ENCODE measurements around the gene YTHDF2.
"Not testable (repeated sequence)": the region's sequence is repeated elsewhere in the genome, so short reads cannot be mapped to it uniquely, and the experiment has no call there.

The YTHDF2 gene

DNA sequence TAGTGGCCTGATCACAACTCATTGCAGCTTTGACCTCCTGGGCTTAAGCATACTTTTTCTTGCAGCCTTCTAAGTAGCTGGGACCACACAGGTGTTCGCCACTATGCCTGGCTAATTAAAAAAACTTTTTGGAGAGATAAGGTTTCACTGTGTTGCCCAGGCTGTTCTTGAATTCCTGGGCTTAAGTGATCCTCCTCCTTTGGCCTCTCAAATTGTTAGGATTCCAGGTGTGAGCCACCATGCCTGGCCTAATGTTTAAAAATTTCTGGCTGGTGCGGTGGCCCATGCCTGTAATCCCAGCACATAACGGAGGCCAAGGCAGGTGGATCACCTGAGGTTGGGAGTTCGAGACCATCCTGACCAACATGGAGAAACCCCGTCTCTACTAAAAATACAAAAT is 24.4 kb downstream of the YTHDF2 start:
- DNase-seq (ENCODE audit: low read depth): no peak
- TF ChIP-seq, protein P1, sequence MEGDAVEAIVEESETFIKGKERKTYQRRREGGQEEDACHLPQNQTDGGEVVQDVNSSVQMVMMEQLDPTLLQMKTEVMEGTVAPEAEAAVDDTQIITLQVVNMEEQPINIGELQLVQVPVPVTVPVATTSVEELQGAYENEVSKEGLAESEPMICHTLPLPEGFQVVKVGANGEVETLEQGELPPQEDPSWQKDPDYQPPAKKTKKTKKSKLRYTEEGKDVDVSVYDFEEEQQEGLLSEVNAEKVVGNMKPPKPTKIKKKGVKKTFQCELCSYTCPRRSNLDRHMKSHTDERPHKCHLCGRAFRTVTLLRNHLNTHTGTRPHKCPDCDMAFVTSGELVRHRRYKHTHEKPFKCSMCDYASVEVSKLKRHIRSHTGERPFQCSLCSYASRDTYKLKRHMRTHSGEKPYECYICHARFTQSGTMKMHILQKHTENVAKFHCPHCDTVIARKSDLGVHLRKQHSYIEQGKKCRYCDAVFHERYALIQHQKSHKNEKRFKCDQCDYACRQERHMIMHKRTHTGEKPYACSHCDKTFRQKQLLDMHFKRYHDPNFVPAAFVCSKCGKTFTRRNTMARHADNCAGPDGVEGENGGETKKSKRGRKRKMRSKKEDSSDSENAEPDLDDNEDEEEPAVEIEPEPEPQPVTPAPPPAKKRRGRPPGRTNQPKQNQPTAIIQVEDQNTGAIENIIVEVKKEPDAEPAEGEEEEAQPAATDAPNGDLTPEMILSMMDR (IDR thresholded peaks at IDR 0.05; ENCODE audit: low read depth, low read length, missing control alignments): no peak
- no peak overlapping the region for H3K4me3 ChIP-seq (ENCODE audit: low read depth, low read length)

DNA sequence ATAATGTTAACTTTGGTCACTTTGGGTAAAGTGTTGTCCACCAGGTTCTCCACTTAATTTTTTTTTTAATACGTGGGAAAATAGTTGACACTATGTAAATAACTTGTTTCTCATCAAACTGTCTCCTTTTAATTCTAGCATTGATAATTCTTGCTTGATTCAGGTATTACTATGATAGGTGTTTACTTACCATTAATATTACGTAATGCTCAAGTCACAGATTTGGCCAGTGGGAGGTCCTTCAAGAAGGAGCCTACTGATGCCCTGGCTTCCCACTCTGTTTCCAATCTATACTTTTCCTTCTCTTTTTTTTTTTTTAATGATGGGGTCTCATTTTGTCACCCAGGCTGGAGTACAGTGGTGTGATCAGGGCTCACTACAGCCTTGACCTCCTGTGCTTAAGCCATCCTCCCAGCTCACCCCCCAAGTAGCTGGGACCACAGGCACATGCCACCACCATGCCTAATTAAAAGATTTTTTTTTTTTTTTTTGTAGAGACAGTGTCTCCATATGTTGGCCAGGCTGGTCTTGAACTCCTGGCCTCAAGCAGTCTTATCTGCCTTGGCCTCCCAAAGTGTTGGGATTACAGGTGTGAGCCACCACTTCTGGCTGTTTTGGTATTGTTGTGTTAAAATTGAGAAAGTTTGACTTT is 29.9 kb downstream of the YTHDF2 start:
- H3K4me3 ChIP-seq (ENCODE audit: low read depth, low read length): no peak overlapping the region
- no peak for DNase-seq (ENCODE audit: low read depth)
- TF ChIP-seq, protein P1 (IDR thresholded peaks at IDR 0.05; ENCODE audit: low read depth, low read length, missing control alignments): no peak

DNA sequence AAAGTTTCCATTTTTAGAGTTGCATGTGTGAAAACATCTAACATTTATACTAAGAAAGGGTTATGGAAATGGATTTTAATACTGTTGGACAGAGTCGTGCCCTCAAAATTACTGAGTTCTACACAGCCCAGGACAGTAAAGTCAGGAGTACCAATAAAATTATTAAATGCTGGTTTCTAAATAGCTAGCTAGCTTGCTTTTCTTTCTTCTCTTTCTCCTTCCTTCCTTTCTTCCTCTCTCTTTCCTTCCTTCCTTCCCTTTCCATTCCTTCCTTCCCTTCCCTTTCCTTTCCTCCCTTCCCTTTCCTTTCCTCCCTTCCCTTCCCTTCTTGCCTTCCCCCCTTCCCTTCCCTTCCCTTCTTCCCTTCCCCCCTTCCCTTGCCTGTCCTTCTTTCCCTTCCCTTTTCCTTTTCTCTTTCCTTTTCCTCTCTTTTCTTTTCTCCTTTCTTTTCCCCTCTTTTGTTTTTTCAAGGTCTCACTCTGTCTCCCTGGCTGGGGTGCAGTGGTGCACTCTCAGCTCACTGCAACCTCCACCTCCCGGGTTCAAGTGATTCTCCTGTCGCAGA is 33.9 kb downstream of the YTHDF2 start:
- TF ChIP-seq, protein P1 (IDR thresholded peaks at IDR 0.05; ENCODE audit: low read depth, low read length, missing control alignments): no peak
- DNase-seq (ENCODE audit: low read depth): no peak
- H3K4me3 ChIP-seq (ENCODE audit: low read depth, low read length): no peak overlapping the region

DNA sequence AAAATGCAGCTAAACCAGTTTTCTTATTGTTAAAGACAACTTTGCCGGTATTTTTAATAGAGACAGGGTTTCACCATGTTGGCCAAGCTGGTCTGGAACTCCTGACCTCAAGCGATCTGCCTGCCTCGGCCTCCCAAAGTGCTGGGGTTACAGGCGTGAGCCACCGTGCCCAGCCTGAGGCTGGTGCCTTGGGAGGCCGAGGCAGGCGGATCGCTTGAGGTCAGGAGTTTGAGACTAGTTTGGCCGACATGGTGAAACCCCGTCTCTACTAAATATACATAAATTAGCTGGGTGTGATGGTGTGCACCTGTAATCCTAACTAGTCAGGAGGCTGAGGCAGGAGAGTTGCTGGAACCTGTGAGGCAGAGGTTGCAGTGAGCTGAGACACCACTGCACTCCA is 35.2 kb downstream of the YTHDF2 start:
- not testable (repeated sequence) for DNase-seq (ENCODE audit: low read depth); H3K4me3 ChIP-seq (ENCODE audit: low read depth, low read length)

DNA sequence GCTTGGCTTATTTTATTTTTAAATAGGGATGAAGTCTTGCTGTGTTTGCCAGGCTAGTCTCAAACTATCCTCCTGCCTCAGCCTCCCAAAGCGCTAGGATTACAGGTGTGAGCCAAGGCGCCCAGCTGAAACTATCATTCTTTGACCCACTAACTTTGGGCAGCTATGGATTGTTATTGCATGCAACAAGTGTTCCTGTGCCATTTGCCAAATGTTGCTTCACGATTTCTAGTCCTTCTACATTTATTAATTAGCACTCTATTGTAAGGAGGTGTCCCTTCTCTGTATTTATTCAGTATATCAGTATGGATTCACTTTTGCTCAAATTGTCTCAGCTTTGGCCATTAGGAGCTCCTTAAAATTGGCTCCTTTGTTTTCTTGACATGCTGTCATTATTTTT is 36.4 kb downstream of the YTHDF2 start:
- H3K4me3 ChIP-seq (ENCODE audit: low read depth, low read length): no peak overlapping the region
- DNase-seq (ENCODE audit: low read depth): no peak
- TF ChIP-seq, protein P1 (IDR thresholded peaks at IDR 0.05; ENCODE audit: low read depth, low read length, missing control alignments): no peak

DNA sequence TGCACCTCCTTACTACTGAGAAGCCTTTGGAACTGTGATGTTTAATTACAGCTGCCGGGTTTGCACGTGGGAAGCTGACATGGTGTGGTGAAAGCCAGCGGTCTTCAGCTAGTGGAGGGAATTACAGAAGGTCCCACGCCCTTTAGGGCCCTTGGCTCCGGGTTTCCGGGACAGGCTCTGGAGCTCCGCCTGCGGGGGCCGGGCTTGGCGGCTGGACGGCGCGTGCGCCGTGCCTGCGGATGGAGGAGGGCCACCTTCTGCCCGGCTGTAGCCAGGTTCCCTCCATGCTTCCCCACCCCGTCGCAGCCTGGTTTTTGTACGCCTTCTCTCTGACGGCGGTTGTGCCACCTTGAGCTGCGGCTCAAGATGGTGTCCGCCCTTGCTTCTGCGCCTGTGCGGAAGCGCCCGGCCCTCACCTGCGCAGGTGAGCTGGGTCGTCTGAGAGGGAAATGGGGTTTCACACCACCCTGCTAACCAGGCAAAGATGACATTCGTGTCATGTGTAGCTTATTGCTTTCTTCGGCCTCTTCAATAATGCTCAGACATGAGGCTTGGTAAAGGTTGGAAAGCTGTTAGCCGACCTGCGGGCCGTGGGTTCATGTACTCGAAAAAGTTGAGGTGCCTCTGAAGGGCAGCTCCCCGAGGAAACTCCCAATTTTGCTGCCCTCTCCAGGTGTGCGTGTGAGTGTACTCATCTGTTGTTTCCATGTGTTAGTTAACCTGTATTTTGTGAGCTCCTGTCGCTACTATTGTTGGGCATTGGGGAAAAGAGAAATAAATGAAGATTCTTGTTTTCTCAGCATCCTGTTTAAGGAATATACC is 38.6 kb downstream of the YTHDF2 start:
- DNase-seq (ENCODE audit: low read depth): no peak
- no peak overlapping the region; the same call in none of the 2 replicates for H3K4me3 ChIP-seq (ENCODE audit: low read depth, low read length)

DNA sequence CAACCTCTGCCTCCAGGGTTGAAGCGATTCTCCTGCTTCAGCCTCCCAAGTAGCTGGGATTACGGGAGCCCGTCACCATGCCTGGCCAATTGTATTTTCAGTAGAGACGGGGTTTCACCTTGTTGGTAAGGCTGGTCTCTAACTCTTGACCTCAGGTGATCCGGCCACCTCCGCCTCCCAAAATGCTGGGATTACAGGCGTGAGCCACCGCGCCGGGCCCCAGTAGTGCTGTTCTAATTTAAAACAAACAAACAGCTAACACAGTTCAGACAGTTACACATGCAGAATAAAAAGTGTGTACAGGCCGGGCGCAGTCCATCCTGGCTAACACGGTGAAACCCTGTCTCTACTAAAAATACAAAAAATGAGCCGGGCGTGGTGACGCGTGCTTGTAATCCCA is 39.6 kb downstream of the YTHDF2 start:
- no peak for DNase-seq (ENCODE audit: low read depth)
- H3K4me3 ChIP-seq (ENCODE audit: low read depth, low read length): no peak overlapping the region
- TF ChIP-seq, protein P1 (IDR thresholded peaks at IDR 0.05; ENCODE audit: low read depth, low read length, missing control alignments): no peak

More for the DNA sequence above, 38.6 kb downstream of the YTHDF2 start:
- TF ChIP-seq, protein P1 (IDR thresholded peaks at IDR 0.05; ENCODE audit: low read depth, low read length, missing control alignments): no peak
